Measurements from ENCODE around the gene TRIP10. TPM values are rescaled to one million over a fixed set of nuclear protein-coding genes. Genes with fewer than 3 reads are reported as not detected.

Gene TRIP10
- total and polyA plus RNA-seq, 2 of the 8 experiments (the other 6 are each of a cell fraction or from before 2014, with no cell fraction given): 27.8 to 69.5 TPM

DNA sequence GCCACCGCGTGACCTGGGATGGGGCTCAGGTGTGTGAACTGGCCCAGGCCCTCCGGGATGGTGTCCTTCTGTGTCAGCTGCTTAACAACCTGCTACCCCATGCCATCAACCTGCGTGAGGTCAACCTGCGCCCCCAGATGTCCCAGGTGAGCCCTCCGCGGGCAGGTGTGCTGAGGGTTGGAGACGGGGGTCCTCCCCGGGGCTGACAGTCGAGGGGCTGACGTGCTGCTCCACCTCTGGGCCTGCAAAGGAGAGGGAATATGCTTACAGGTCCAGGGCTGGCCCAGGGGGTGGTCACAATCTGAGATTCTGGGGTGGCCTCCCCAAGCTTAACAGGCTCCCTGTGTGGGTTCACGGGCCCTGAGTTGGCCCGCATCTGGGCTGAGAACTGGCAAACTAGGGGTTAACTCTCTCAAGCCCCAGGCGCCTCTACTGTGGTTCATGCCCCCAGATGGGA lies 33.4 kb downstream of the TRIP10 start:
- H3K36me3 ChIP-seq (ENCODE audit: control insufficient read depth in 2 of 4, insufficient read depth in 4 of 4, low read length in 3 of 4): no peaks in the 10 kb centered on the region
- no peak overlapping the region for H2BK20ac ChIP-seq (ENCODE audit: low read length)
- peak overlapping the region; percentile 69 for H3K4ac ChIP-seq (replicated peaks; ENCODE audit: insufficient read length, low read depth, low read length)
- no peak overlapping the region for H2AK5ac ChIP-seq (ENCODE audit: low read depth, low read length)
- no peak overlapping the region for H3K23ac ChIP-seq (ENCODE audit: insufficient read length)
- H3K27ac ChIP-seq (ENCODE audit: low read depth, low read length): no peak overlapping the region
- peaks cover 0 to 13% (median 2%) of the 10 kb centered on the region in 4 experiments; a peak in 3 of 7 replicates for H3K4me1 ChIP-seq (replicated peaks in 1 of 4; ENCODE audit: control insufficient read depth in 3 of 4, insufficient read depth in 4 of 4, low read length in 3 of 4)
- H3K79me2 ChIP-seq (ENCODE audit: control insufficient read depth in 1 of 2, insufficient read depth in 2 of 2, low read length in 2 of 2): no peaks in the 10 kb centered on the region
- no peak overlapping the region for H3K4me3 ChIP-seq (ENCODE audit: extremely low read depth in 1 of 4, insufficient read depth in 2 of 4, low read depth in 3 of 4, low read length in 4 of 4)
- H2BK5ac ChIP-seq (ENCODE audit: low read depth, low read length): no peak overlapping the region
- no peak overlapping the region for H4K5ac ChIP-seq (ENCODE audit: insufficient read length, low read depth, low read length)
- WGBS, 2 experiments (ENCODE audit: extremely low coverage in 1 of 2, insufficient coverage in 1 of 2, insufficient read length in 1 of 2, insufficient replicate concordance in 2 of 2, low coverage in 1 of 2, low lambda C conversion rate in 2 of 2, missing lambda C conversion rate in 1 of 2): 92% methylated on average over 10 of the region's 14 CpGs; no CpG with 5 or more reads in 1 of the 2 experiments
- no peak for DNase-seq (ENCODE audit: low read depth in 1 of 2, low spot score in 2 of 2)
- no peak for FAIRE-seq
- no peaks in the 10 kb centered on the region for H3K27me3 ChIP-seq (replicated peaks in 1 of 4; ENCODE audit: control insufficient read depth in 3 of 4, extremely low read depth in 1 of 4, insufficient read depth in 3 of 4, low read length in 3 of 4)
- H3K23me2 ChIP-seq (ENCODE audit: low read depth, low read length): peaks cover 10% of the 10 kb centered on the region; the same call in 1 of the 2 replicates
- H3K9ac ChIP-seq (replicated peaks in 1 of 4; ENCODE audit: extremely low read depth in 1 of 4, low read depth in 3 of 4, low read length in 3 of 4): no peak overlapping the region
- ChIA-PET CTCF (ENCODE audit: partially characterized antibody) (interaction anchor here (0.8 to 2.5 kb wide), 9 partner anchors 11 to 165 kb away, joined by 3 to 14 read pairs (median 3); partner anchors contain the start of genes GPR108 and TRIP10), POLR2A (ENCODE audit: partially characterized antibody) (interaction anchor here (1.0 to 1.6 kb wide), 3 partner anchors 9 to 242 kb away, joined by 3 to 4 read pairs (median 3); partner anchors contain the start of gene TNFSF9)
- no peak overlapping the region for H2BK120ac ChIP-seq (replicated peaks; ENCODE audit: low read depth, low read length)
- peak overlapping the region; percentile 44; the same call in 1 of the 2 replicates for H4K8ac ChIP-seq (ENCODE audit: extremely low read depth, insufficient read depth, low read length)
- H3K18ac ChIP-seq (ENCODE audit: extremely low read depth, low read length): peak overlapping the region; percentile 32; the same call in 1 of the 2 replicates
- H3K56ac ChIP-seq (replicated peaks; ENCODE audit: insufficient read length, low read depth, low read length): no peak overlapping the region
- H3K9me3 ChIP-seq (ENCODE audit: insufficient read depth in 2 of 2, low read depth in 1 of 2, low read length in 1 of 2): peaks cover 0 to 6% of the 10 kb centered on the region in 2 experiments; a peak in 2 of 4 replicates
- H2BK12ac ChIP-seq (ENCODE audit: low read depth, low read length): peak overlapping the region; percentile 27; the same call in 1 of the 2 replicates
- H3K79me1 ChIP-seq (ENCODE audit: low read depth, low read length): no peaks in the 10 kb centered on the region
- 0 out of 2 replicates have a peak overlapping the region, but pooled peaks have one; percentile 46 for H2BK15ac ChIP-seq (ENCODE audit: low read length)
- peak overlapping the region; percentile 13; the same call in 1 of the 2 replicates for H2AFZ ChIP-seq (ENCODE audit: low read length)
- H3K14ac ChIP-seq (ENCODE audit: insufficient read length): no peak overlapping the region
- peak overlapping the region; percentile 74 for H4K91ac ChIP-seq (replicated peaks; ENCODE audit: insufficient read length, low read length)
- no peaks in the 10 kb centered on the region for H4K20me1 ChIP-seq (replicated peaks in 1 of 2; ENCODE audit: control insufficient read depth in 1 of 2, insufficient read depth in 2 of 2, low read length in 2 of 2)
- no peak for TF ChIP-seq CREB1 (IDR thresholded peaks at IDR 0.05)
- TF ChIP-seq POLR2A (IDR thresholded peaks at IDR 0.05; ENCODE audit: control extremely low read depth in 1 of 2, low read depth in 2 of 2, low read length in 2 of 2): no peak
- H3K4me2 ChIP-seq (ENCODE audit: insufficient read depth in 1 of 2, low read depth in 2 of 2, low read length in 2 of 2): no peak overlapping the region
